GM21723 (cell line): Measurements from ENCODE around the gene ELAC2.
"Not testable (repeated sequence)": the region's sequence is repeated elsewhere in the genome, so short reads cannot be mapped to it uniquely, and the experiment has no call there.

Experiments used
- ATAC-seq: cut with Tn5 transposase; IDR thresholded peaks from one replicate; pipeline ENCODE4 v1.9.1; 2021; ENCODE audit warnings: mild to moderate bottlenecking, moderate library complexity; ENCODE audit not compliant: unreplicated experiment

Gene ELAC2

GRCh38 chr17:12993631-12994030, 24.2 kb downstream of the ELAC2 start:
- no peak for ATAC-seq

GRCh38 chr17:12992676-12993075, 25.2 kb downstream of the ELAC2 start:
- no peak for ATAC-seq

- ATAC-seq: no peak
Measured at GRCh38 chr17:12990926-12991325, 26.9 kb downstream of the ELAC2 start.

GRCh38 chr17:12990041-12990808, 27.6 kb downstream of the ELAC2 start:
- no peak for ATAC-seq

GRCh38 chr17:12987120-12987519, 30.7 kb downstream of the ELAC2 start:
- no peak for ATAC-seq

GRCh38 chr17:12985431-12986293, 32.2 kb downstream of the ELAC2 start:
- no peak for ATAC-seq

- no peak for ATAC-seq
Measured at GRCh38 chr17:12983991-12984884, 33.6 kb downstream of the ELAC2 start.

- ATAC-seq: no peak
Measured at GRCh38 chr17:12982224-12982623, 35.6 kb downstream of the ELAC2 start.

- ATAC-seq: no peak
Measured at GRCh38 chr17:12979826-12980500, 37.9 kb downstream of the ELAC2 start.

- ATAC-seq: no peak
Measured at GRCh38 chr17:12979246-12979645, 38.6 kb downstream of the ELAC2 start.

GRCh38 chr17:12978787-12979186, 39.0 kb downstream of the ELAC2 start:
- ATAC-seq: not testable (repeated sequence)

- ATAC-seq: no peak
Measured at GRCh38 chr17:12977008-12977751, 40.6 kb downstream of the ELAC2 start.

GRCh38 chr17:12974005-12974531, 43.8 kb downstream of the ELAC2 start:
- no peak for ATAC-seq

GRCh38 chr17:12973496-12974004, 44.3 kb downstream of the ELAC2 start:
- no peak for ATAC-seq

GRCh38 chr17:12967962-12968361, 49.9 kb downstream of the ELAC2 start:
- no peak for ATAC-seq

- no peak for ATAC-seq
Measured at GRCh38 chr17:12966413-12966812, 51.4 kb downstream of the ELAC2 start.

- no peak for ATAC-seq
Measured at GRCh38 chr17:12965988-12966387, 51.8 kb downstream of the ELAC2 start.

GRCh38 chr17:12964840-12965239, 53.0 kb downstream of the ELAC2 start:
- ATAC-seq: no peak

GRCh38 chr17:12964162-12964561, 53.7 kb downstream of the ELAC2 start:
- no peak for ATAC-seq
